GM21825 (cell line): ENCODE data around the gene C2CD2L.
"Not testable (repeated sequence)": the region's sequence is repeated elsewhere in the genome, so short reads cannot be mapped to it uniquely, and the experiment has no call there.

Experiments
- ATAC-seq: cut with Tn5 transposase; IDR thresholded peaks from one replicate; pipeline ENCODE4 v1.9.1; 2021; ENCODE audit warnings: mild to moderate bottlenecking, moderate library complexity; ENCODE audit not compliant: unreplicated experiment

The C2CD2L gene

DNA sequence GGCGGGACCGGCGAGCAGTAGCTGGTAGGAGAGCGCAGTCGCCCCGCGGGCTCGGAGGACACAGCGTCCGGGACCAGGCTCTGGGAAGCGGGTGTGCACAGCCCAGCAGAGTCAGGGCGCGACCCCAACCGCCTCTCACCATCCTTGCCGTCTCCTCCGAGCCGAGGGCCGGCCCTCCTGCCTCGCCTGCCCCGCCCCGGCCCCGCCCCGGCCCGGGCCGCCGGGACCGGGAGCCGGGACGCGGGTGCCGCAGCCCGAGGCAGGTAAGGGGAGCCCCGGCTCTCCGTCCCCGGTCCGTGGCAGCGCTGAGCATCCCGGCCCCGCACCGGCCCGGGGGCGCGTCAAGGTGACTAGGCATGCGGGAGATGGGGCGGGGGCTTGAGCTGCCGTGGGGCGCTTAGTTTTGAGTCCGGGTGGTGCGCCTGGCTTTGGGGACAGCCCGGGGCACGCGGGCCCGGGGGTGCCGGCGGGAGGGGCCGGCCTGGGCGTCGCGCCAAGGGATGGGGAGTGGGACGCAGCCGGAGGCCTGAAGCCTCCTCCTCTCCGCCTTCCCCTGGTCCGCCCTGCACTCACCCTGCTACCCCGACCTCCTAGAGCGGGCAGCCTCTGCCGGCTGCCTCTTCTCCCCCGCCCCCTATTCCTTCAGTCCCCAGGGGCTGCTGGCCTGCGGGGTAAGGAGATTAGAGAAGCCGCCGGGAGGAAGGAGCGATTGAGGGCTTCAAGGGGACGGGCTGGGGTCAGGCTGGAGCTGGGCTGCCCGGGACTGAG is 42.1 kb downstream of the C2CD2L start, which contains the start of gene ABCG4:
ABCG4 (plus strand) TSS at position 35 of the 768 bp plus-strand sequence. CDS start 914 bp downstream, outside the sequence.
- ATAC-seq: no peak

DNA sequence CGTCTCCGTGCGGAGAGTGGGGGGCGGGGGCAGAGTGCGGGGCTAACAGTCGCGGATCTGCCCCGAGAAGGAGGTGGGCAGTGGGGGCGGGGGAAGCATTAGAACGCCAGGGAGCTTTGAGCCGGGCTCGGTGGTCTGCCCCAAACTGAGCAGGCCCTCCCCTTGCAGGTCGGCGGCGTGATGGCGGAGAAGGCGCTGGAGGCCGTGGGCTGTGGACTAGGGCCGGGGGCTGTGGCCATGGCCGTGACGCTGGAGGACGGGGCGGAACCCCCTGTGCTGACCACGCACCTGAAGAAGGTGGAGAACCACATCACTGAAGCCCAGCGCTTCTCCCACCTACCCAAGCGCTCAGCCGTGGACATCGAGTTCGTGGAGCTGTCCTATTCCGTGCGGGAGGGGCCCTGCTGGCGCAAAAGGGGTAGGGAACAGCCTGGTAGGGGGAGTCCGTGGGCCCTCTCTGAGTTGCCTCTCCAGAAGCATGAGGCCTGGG is 42.7 kb downstream of the C2CD2L start:
- ATAC-seq: no peak

DNA sequence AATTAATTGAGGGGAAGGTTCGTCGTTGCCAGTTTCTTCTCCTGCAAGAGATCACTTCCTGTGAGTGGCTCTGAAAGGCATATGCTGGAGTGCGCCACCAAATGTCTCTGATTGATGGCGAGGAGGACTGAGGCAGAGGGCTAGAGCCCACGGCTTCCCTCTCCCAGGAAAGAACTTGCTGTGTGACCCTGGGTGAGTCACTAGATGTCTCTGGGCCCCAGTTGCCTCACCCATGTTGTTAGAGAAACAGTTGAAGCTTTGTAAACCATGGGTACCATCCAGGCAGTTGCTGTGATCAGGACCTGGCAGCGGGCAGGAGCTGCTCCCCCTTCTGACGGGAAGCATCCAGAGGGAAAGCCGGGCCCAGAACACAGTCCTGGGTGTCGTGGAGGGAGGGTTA is 44.9 kb downstream of the C2CD2L start:
- ATAC-seq: no peak

DNA sequence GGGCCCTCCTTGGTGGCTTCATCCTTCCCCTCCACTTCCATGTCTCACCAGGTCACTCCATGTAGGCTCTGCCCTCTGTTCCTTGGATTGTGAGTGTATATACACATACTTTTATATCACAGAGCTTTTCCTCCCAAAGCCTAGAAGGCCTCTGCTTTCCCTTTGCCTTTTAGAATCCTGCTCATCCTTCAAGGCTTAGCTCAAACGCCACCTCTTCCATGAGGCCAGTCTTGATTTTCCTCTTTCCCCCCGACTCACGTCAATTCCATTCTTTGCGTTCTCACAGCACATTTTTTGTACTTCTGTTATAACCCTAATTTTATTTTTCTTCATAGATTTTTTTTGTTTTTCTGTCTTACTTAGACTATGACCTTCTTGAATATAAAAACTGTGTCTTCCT is 45.5 kb downstream of the C2CD2L start:
- no peak for ATAC-seq

DNA sequence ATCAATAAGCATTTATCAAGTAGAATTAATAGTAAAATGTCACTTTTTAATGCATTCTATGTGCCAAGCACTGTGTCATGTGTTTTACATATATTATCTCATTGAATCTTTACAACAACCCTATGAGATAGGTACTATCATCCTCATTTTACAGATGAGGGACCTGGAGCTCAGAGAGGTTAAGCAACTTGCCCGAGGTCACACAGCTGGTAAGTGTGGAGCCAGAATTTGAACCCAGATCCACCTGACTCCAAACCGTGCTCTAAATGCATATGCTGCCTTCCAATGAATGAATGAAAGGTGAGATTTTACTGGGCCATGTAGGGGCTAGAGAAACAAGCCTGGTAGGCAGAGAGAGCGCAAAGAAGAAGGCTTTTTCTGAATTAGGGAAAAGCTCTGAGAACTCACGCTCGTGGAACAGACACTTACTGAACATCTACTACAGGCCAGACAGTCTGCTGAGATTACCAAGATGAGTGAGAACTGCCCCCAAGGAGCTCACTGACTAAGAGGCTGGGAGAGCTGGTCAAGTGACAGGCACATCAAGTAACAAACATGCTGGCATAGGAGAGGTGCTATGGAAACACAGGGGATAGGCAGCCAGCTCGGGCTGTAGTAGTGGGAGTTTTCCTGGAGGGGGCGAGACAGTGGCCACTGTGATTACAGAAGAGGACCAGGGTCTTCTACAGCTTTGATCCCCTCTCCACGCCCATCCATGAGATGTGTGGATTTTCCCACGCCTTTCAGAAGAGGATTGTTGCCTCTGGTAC is 46.1 kb downstream of the C2CD2L start:
- no peak for ATAC-seq

DNA sequence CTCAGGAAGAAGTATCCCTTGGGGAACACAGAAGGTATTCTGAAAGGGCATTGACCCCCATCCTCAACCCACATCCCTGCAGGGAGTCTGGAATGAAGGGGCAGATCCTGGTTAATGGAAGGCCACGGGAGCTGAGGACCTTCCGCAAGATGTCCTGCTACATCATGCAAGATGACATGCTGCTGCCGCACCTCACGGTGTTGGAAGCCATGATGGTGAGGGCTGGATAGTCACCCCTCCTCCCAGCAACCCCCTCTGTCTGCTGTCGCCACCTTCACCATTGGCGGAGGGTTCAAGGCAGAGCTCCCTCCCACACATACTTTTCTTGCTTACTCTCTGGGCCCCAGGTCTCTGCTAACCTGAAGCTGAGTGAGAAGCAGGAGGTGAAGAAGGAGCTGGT is 47.0 kb downstream of the C2CD2L start:
- no peak for ATAC-seq

DNA sequence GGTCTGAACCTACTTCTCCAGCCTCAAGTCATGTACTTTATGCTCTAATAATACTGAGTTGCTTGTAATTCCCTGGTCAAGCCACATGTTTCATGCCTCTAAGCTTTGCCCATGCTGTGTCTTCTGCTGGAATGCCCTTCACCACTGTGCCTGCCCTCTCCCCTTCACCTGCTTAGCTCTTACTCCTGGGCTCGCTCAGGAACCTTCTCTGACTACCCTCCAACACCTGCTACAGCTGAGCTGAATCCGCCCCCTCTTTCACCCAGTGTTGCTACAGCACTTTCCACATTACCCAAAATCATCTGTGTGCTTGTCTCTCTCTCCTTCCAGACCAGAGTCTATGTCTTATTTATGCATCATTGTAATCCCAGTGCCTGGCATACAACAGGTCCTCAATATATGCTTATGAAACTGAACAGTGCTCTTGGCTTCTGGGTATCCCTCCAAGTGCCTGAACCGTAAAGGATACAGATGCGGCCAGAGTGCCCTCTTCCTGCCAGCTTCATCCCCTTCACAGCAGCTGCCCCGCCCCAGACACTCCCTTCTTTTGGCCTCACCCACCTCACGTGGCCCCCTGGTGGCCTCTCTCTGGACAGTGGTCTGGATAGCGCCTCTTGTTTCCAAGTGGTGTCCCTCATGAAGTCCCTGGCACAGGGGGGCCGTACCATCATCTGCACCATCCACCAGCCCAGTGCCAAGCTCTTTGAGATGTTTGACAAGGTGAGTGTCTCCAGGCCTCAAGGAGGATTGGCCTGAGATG is 48.8 kb downstream of the C2CD2L start:
- ATAC-seq: no peak

DNA sequence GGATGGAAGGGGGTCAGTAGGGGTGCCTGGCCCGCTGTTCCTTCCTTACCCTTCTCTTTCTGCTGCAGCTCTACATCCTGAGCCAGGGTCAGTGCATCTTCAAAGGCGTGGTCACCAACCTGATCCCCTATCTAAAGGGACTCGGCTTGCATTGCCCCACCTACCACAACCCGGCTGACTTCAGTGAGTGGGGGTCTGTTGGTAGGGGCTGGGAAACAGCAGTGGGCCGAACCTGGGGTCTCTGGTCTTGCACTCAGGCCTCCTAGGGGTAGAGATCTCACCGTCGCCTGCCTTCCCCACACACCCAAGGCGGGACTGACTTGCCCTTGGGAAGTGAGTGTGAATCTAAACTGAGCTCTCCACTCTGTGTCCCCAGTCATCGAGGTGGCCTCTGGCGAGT is 49.4 kb downstream of the C2CD2L start:
- ATAC-seq: no peak

DNA sequence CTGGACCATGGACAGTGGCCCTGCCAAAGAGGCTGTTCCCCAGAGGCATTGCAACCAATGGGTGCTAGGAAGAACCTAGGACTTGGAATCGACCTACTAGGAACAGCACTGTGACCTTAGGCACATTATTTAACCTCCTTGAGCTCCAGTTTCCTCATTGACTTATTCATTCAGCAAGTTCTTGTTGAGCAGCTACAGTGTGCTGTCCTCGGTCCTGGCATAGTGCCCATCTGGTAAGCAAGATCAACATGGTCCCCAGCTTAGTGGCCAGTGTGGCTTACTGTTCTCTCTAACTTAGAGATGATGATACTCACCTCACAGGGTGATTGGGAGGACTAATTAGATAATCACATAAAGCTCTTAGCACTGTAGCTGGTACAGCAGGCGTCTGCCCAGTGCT is 49.9 kb downstream of the C2CD2L start:
- ATAC-seq: no peak

DNA sequence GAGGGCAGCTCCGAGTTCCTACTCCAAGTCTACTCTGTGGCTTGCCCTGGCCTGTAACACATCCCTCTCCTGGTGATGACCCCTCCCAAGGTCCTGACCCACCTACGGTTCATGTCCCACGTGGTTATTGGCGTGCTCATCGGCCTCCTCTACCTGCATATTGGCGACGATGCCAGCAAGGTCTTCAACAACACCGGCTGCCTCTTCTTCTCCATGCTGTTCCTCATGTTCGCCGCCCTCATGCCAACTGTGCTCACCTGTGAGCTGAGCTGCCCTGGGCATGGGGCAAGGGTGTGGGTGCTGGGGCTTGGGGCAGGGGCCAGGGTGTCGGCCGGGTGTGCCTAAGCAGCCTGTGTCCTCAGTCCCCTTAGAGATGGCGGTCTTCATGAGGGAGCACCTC is 51.3 kb downstream of the C2CD2L start:
- ATAC-seq: no peak

DNA sequence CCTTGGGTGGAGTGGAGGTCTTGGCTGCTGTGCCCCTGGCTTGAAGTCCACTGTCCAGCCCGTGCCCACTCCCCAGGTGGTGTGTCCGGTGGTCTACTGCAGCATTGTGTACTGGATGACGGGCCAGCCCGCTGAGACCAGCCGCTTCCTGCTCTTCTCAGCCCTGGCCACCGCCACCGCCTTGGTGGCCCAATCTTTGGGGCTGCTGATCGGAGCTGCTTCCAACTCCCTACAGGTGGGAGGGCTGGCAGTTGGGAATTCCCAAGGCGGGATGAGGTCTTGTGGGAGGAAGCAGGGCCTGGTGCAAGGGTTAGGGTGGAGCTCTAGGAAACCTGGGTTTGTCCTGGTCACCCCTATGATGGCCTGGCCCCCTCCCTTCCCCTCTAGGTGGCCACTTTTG is 53.0 kb downstream of the C2CD2L start:
- no peak for ATAC-seq

DNA sequence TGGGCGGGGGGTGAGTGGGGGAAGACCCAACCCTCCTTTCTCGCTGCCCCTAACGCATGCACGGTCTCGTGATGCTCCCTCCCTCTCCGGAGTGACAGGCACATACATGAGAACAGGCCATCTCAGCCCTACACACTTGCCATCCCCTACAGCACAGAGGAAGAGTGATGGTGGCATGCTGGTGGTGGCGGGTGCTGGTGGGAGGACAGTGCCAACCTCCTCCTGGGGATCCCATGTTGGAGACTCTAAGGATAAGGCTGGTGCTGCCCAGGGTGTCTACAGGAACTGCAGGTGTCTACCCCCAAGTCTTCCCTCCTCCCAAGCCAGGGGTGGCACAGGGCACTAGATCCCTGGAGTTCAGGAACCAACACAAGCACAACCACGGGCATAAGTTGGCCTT is 54.7 kb downstream of the C2CD2L start:
- ATAC-seq: no peak

DNA sequence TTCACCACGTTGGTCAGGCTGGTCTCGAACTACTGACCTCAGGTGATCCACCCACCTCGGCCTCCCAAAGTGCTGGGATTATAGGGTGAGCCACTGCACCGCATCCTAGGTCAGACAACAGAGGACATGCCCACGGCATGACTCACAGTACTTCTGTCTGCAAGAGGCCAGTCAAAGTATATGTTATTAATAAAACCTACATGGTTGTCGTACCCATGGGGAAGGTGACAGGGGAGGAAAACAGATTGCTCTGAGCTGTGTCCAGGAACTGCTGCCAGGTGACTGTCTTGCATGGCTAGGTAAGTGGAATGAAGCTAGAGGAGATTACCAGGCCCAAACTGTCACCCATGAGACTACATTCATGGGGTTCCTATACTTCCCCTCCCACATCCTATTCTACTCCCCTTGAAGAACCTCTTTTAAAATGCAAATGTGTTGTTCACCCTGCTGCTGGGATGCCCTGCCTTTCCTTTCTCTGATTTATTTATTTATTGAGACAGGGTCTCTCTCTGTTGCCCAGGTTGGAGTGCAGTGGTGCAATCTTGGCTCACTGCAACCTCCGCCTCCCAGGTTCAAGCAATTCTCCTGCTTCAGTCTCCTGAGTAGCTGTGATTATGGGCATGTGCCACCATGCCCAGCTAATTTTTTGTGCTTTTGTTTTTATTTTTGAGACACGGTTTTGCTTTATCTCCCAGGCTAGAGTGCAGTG is 59.4 kb downstream of the C2CD2L start:
- no peak for ATAC-seq

DNA sequence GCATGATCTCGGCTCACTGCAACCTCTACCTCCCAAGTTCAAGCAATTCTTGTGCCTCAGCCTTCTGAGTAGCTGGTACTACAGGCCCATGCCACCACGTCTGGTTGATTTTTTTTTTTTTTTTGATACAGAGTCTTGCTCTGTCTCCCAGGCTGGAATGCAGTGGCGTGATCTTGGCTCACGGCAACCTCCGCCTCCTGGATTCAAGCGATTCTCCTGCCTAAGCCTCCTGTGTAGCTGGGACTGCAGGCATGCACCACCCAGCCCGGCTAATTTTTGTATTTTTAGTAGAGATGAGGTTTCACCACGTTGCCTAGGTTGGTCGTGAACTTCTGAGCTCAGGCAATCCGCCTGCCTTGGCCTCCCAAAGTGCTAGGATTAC is 59.9 kb downstream of the C2CD2L start:
- not testable (repeated sequence) for ATAC-seq

DNA sequence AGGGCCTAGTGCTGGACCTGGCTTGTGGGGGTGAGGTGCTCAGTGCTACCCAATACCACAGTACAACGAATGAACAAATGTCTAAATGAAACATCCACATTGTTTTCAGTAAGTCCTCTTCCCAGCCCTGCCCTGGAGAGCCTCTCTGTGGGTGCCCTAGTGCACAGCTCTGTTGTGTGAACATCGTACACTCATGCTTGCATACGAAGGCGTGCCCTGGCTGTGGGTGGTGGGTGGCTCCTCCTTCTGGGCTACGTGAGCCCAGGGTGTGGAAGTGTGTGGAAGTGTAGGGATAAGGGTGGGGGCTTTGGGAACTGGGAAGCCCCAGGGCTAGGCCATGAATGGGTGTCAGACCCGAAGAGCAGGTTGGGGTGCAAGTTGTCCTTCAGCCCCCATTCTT is 60.8 kb downstream of the C2CD2L start:
- no peak for ATAC-seq
